ENCODE results near the gene DDX43.
"Not testable (repeated sequence)": the region's sequence is repeated elsewhere in the genome, so short reads cannot be mapped to it uniquely, and the experiment has no call there.

The DDX43 gene

DNA sequence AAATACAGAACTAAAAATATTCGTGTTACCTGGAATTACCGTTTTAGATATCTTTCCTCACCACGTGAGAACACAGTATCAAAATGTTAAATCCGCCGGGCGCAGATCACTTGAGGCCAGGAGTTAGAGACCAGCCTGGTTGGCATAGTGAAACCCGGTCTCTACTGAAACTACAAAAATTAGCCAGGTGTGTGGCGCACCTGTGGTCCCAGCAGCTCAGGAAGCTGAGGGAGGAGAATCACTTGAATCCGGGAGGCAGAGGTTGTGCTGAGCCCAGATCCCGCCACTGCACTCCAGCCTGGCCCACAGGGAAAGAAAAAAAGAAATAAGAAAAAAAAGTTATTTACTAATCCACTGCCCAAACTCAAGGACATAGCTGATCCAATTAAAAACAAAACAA is 4.8 kb upstream of the DDX43 start:
- peak; percentile 74 for DNase-seq

- peak; percentile 41 for DNase-seq
These were observed 3.0 kb upstream of the DDX43 start for GRCh38 chr6:73391675-73392074.

DNA sequence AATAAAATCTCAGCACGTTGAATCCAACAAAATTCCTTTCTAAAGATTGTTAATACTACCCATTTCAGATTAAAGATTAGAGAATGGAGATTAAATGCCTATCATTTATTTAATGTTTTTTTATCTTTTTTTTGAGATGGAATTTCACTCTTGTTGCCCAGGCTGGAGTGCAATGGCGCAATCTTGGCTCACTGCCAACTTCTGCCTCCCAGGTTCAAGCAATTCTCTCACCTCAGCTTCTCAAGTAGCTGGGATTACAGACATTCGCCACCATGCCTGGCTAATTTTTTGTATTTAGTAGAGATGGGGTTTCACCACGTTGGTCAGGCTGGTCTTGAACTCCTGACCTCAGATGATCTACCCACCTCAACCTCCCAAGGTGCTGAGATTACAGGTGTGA is 2.4 kb upstream of the DDX43 start:
- peak; percentile 26 for DNase-seq

GRCh38 chr6:73393278-73393677 is 1.4 kb upstream of the DDX43 start:
- DNase-seq, result no peak

GRCh38 chr6:73395875-73396274 is 1.2 kb downstream of the DDX43 start:
- DNase-seq, result no peak

GRCh38 chr6:73400656-73401055 is 6.0 kb downstream of the DDX43 start:
- no peak for DNase-seq

DNA sequence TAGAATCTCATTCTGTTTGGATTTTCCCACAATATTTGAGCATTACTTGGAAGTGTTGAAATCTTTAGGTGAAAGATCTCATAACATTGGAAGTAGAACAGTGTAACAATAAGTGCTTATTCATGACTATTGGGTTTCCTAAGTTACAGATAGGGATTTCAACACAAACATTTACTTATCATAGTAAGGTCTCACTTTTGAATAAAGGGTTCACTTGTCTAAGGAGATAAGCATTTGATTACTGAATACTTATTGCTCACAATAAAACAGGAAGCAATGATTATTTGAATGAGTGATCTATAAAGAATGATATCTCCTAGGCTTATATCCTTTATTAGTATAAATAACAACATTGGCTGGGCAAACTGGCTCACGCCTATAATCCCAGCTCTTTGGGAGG is 14.8 kb downstream of the DDX43 start:
- no peak for DNase-seq

DNA sequence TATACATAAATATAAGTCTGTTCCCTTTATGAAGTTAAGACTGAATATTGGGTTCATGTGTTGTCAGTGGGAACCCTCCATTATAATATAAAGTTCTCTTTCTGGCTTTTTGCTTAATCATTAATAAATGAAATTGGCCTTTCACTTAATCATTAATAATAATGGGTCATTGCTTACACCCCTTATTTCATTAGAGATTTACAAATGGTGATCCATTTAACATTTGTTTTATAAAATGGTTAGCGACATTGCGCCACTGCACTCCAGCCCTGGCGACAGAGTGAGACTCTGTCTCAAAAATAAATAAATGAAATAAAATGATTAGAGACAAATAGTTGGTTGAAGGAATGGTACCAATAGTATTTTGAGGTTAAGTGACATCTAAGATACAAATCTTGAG is 18.5 kb downstream of the DDX43 start:
- no peak for DNase-seq

DNA sequence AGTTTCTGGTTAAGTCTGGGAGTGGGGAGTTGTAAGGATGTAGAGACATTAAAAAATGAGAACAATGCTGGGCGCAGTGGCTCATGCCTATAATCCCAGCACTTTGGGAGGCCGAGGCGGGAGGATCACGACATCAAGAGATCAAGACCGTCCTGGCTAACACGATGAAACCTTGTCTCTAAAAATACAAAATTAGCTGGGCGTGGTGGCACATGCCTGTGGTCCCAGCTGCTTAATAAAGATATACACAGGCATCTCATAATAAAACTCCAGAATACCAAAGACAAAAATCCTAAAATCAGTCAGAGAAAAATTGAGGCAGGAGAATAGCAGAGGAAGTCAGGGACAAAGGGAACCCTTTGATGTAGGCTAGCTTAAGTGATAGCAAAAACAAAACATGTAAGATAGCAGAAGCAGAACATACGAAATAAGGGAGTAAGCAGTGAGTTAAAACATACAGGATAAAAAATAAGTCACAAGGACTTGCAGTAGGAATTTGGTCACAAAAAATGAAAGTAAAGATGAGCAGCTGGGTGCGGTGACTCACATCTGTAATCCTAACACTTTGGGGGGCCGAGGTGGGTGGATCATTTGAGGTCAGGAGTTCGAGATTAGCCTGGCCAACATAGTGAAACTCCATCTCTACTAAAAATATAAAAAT is 23.6 kb downstream of the DDX43 start:
- no peak for DNase-seq

DNA sequence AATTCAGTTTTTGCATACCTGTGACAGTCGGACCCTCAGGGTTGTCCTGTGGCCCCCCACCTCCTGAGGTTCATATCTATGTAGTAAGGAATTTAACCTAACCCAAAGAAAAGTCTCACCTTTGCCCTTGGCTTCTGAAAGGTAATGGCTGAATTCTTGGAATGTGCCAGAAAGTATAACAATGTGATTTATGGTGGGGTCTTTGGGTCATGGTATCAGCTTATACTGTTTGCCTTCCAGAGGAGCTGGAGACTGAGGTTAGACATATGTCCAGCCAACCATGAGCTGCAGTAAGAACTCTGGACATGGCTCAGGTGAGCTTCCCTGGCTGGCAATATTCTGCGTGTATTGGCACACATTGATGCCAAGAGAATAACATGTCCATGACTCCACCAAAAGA is 26.9 kb downstream of the DDX43 start:
- DNase-seq, result no peak

- no peak for DNase-seq
These were observed 40.6 kb downstream of the DDX43 start for GRCh38 chr6:73435236-73435635.

- DNase-seq, result no peak
These were observed 48.9 kb downstream of the DDX43 start for GRCh38 chr6:73443555-73443954.

DNA sequence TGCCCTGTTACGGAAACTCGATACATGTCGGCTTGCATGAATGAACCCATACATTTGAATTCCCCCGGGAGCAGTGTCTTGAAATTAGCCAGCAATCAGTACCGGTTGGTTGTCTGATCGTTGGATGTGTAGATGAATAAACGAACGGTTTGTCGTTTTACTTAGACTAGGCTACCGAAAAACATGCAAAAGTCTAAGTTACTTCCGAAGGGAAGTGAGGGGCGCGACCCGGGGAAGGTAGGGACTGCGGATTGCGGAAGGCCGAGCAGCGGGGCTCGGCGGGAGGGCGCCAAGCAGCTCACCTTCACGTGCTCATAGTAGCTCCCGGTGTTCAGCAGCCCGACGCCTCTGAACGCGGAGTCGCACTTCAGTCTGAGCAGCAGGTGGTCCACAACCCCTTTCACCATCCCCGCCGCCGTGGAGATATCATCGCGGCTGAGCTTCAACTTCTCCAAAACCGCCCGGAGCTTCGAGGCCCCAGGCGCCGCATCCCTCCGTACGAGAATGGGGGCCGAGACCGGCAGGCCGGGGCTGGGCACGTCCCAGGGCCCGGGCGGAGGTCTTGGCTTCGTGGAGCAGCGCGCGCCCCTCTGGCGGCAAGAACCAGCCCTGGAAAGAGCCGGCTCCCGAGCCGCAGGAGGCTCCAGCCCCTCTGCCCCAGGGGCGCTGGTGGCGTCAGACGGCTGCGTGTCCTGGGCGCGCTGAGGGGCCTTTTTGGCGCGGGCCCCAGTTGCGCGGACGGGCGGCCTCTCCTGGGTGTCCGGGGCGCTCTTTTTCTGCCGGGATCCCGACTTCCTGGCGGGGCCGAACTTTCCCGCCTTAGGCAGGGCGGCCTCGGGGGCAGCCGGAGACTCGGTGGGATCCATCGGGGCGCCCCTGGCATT is 56.8 kb downstream of the DDX43 start:
- peak; percentile 87 for DNase-seq

DNA sequence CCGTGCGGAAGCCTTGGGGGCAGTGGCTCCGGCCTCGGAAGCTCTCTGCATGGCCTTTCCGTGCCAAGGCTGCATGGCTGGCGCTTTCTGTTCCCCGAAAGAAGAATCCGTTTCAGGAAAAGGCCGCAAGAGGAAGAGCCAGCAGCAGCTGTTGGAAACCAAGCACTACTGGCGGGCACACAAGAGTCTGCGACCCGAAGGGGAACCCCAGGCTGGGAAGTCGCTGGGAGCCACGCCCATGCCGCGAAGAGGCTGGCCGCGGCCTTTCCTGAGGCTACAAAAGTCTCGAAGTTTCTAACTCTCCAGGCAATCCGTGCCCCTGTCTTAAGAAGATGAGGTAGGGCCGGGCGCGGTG is 57.5 kb downstream of the DDX43 start, which contains the start of gene CGAS:
TSS of gene CGAS (minus strand) at position 191 of the 355 bp plus-strand sequence. CDS start at position 75, 116 bp downstream.
- peak; percentile 87 for DNase-seq

GRCh38 chr6:73455865-73456629 is 61.4 kb downstream of the DDX43 start:
- DNase-seq, result no peak

- not testable (repeated sequence) for DNase-seq
These were observed 64.8 kb downstream of the DDX43 start for GRCh38 chr6:73459474-73459873.

DNA sequence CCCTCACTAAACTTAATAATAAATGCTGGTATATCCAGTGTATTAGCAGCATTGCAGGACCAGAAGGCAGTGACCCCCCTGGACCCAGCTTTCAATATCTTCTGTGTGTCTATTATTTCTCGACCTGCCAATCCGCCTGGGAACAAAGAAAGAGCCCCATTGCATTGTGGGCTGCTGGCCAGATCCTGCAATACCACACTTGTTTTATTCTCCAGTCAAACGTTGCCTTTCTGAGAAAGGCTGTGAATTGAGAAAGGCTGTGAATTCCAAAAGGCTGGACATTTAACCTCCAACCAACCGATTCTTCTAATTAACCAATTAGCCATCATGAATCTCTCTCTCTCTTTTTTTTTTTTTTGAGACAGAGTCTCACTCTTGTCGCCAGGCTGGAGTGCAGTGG is 65.4 kb downstream of the DDX43 start:
- no peak for DNase-seq

- peak; percentile 98 for DNase-seq
These were observed 67.1 kb downstream of the DDX43 start, which contains the start of gene MTO1 for GRCh38 chr6:73461537-73462350. MTO1 (plus strand) TSS chr6:73461737; CDS start chr6:73461855, 118 bp downstream.

All from DMS53 (cell line).